SIG-M5 treated with dmso at 0.1 percent for 504 hours (cell line): ENCODE data around the gene RBM41.
"Not testable (repeated sequence)": the region's sequence is repeated elsewhere in the genome, so short reads cannot be mapped to it uniquely, and the experiment has no call there.

Experiments
- DNase-seq: peaks from one replicate; lab custom pipeline; 2025; ENCODE audit not compliant: unreplicated experiment; lab: John Stamatoyannopoulos, UW

The RBM41 gene

GRCh38 chrX:107118322-107119147 lies at the start of gene RBM41:
TSS of gene RBM41 (minus strand) at chrX:107118822. CDS start at chrX:107118773, 49 bp downstream.
- DNase-seq = peak; percentile 76

- DNase-seq = no peak
These were observed 49.6 kb upstream of the RBM41 start for GRCh38 chrX:107168257-107168656.

GRCh38 chrX:107167163-107167921 lies 48.7 kb upstream of the RBM41 start:
- DNase-seq = no peak

- DNase-seq = not testable (repeated sequence)
These were observed 39.0 kb upstream of the RBM41 start for GRCh38 chrX:107157618-107158017.

- DNase-seq = not testable (repeated sequence)
These were observed 37.2 kb upstream of the RBM41 start for GRCh38 chrX:107155621-107156430.

GRCh38 chrX:107154787-107155620 lies 36.4 kb upstream of the RBM41 start:
- peak; percentile 41 for DNase-seq

- DNase-seq = no peak
These were observed 34.4 kb upstream of the RBM41 start for GRCh38 chrX:107153005-107153404.

- no peak for DNase-seq
These were observed 28.0 kb upstream of the RBM41 start for GRCh38 chrX:107146670-107147069.

GRCh38 chrX:107135965-107136307 lies 17.3 kb upstream of the RBM41 start:
- no peak for DNase-seq

- DNase-seq = peak; percentile 50
These were observed 16.7 kb upstream of the RBM41 start for GRCh38 chrX:107135049-107135964.

GRCh38 chrX:107123750-107124149 lies 5.1 kb upstream of the RBM41 start:
- DNase-seq = no peak

GRCh38 chrX:107119283-107119682 lies 661 bp upstream of the RBM41 start:
- DNase-seq = no peak

GRCh38 chrX:107117993-107118321 lies 665 bp downstream of the RBM41 start:
- peak; percentile 29 for DNase-seq

GRCh38 chrX:107107459-107107858 lies 11.2 kb downstream of the RBM41 start:
- no peak for DNase-seq

- DNase-seq = peak; percentile 0
These were observed 15.6 kb downstream of the RBM41 start for GRCh38 chrX:107102980-107103379.

GRCh38 chrX:107076158-107076557 lies 42.5 kb downstream of the RBM41 start:
- no peak for DNase-seq

GRCh38 chrX:107057731-107058130 lies 60.9 kb downstream of the RBM41 start:
- not testable (repeated sequence) for DNase-seq

GRCh38 chrX:107054978-107055377 lies 63.6 kb downstream of the RBM41 start:
- no peak for DNase-seq

- DNase-seq = no peak
These were observed 68.4 kb downstream of the RBM41 start for GRCh38 chrX:107050195-107050709.
